Neural progenitor cell (in vitro differentiated cells): ENCODE measurements around the gene CACNA1B. TPM values are rescaled to one million over a fixed set of nuclear protein-coding genes. Genes with fewer than 3 reads are reported as not detected.

Source experiments
- DNase-seq: peaks from one replicate; pipeline ENCODE4 v3.0.0-alpha.2; 2016; ENCODE audit warnings: low spot score
- H2AFZ ChIP-seq: fragments of 200-600 bp; sonication (generic); replicated peaks from 2 replicates; pipeline ENCODE4 v1.6.1; 2016; ENCODE audit warnings: antibody characterized with exemption
- H3F3A ChIP-seq: fragments of 200-600 bp; sonication (generic); 2 replicates; pipeline ENCODE4 v1.6.1; 2016; ENCODE audit warnings: antibody characterized with exemption, low read depth
- H3K27ac ChIP-seq: fragments of 200-600 bp; sonication (generic); 2 replicates; pipeline ENCODE4 v1.5.1; 2016; ENCODE audit warnings: mild to moderate bottlenecking
- H3K27me3 ChIP-seq: fragments of 200-600 bp; sonication (generic); 2 replicates; pipeline ENCODE4 v1.6.1; 2016; ENCODE audit warnings: mild to moderate bottlenecking, moderate library complexity
- H3K36me3 ChIP-seq: fragments of 200-600 bp; sonication (generic); 2 replicates; pipeline ENCODE4 v1.5.1; 2016
- H3K4me1 ChIP-seq: fragments of 200-600 bp; sonication (generic); 2 replicates; pipeline ENCODE4 v1.6.1; 2016; ENCODE audit warnings: mixed run types
- H3K4me2 ChIP-seq: fragments of 200-600 bp; sonication (generic); 2 replicates; pipeline ENCODE4 v1.6.1; 2016
- H3K4me3 ChIP-seq: fragments of 200-600 bp; sonication (generic); 2 replicates; pipeline ENCODE4 v1.5.1; 2016
- H3K79me2 ChIP-seq: fragments of 200-600 bp; sonication (generic); 2 replicates; pipeline ENCODE4 v1.6.1; 2016; ENCODE audit warnings: low read depth
- H3K9ac ChIP-seq: fragments of 200-600 bp; sonication (generic); 2 replicates; pipeline ENCODE4 v1.6.1; 2016
- H3K9me3 ChIP-seq: fragments of 200-600 bp; sonication (generic); 2 replicates; pipeline ENCODE4 v1.5.1; 2016; ENCODE audit warnings: low read depth
- H4K20me1 ChIP-seq: fragments of 200-600 bp; sonication (generic); 2 replicates; pipeline ENCODE4 v1.6.1; 2016; ENCODE audit warnings: low read depth
- H3K27ac Mint-ChIP-seq: 3 replicates; pipeline ENCODE4 v1.8.0; 2021; ENCODE audit warnings: mixed read lengths
- H3K27me3 Mint-ChIP-seq: 2 replicates; pipeline ENCODE4 v1.8.0; 2022; ENCODE audit warnings: low read depth, mild to moderate bottlenecking, inconsistent platforms, moderate library complexity, mixed read lengths; ENCODE audit not compliant: insufficient read depth
- H3K36me3 Mint-ChIP-seq: 3 replicates; pipeline ENCODE4 v1.8.0; 2021; ENCODE audit warnings: mixed read lengths
- H3K4me1 Mint-ChIP-seq: 3 replicates; pipeline ENCODE4 v1.8.0; 2021; ENCODE audit warnings: mixed read lengths
- H3K4me3 Mint-ChIP-seq: 3 replicates; pipeline ENCODE4 v1.8.0; 2021; ENCODE audit warnings: mild to moderate bottlenecking, moderate library complexity, mixed read lengths
- H3K9me3 Mint-ChIP-seq: 3 replicates; pipeline ENCODE4 v1.8.0; 2020; ENCODE audit warnings: mixed read lengths
- CTCF ChIP-seq: fragments of 200-600 bp; sonication (generic); IDR thresholded peaks from 2 replicates; pipeline ENCODE4 v1.5.1; 2017; ENCODE audit warnings: antibody characterized with exemption, mild to moderate bottlenecking
- EZH2 ChIP-seq: fragments of 200-600 bp; sonication (generic); IDR thresholded peaks from 2 replicates; pipeline ENCODE4 v1.6.1; 2017; ENCODE audit warnings: antibody characterized with exemption, mild to moderate bottlenecking, moderate library complexity
- EZH2phosphoT487 ChIP-seq: fragments of 200-600 bp; sonication (generic); IDR thresholded peaks from 2 replicates; pipeline ENCODE4 v1.6.1; 2017; ENCODE audit warnings: antibody characterized with exemption
- total RNA-seq: library from RNA; depleted of rRNA; stranded (reverse); fragments of >200 nt; gene quantifications from 2 replicates; pipeline ENCODE4 v1.2.3, GENCODE V29; 2015; ENCODE audit warnings: low replicate concordance

Gene CACNA1B
- total RNA-seq, 1 donor from 2014 or later: 0.30 TPM

GRCh38 chr9:137913132-137913531 is 35.5 kb downstream of the CACNA1B start:
- H3K4me1 ChIP-seq: no peaks in the 10 kb centered on the region
- H2AFZ ChIP-seq: no peak overlapping the region
- H3K4me1 Mint-ChIP-seq: no peaks in the 10 kb centered on the region

GRCh38 chr9:137913771-137914767 is 36.5 kb downstream of the CACNA1B start:
- Mint-ChIP-seq H3K9me3 (no peaks in the 10 kb centered on the region), H3K36me3 (peaks cover 5% of the 10 kb centered on the region), H3K27ac (no peak overlapping the region), H3K4me1 (no peaks in the 10 kb centered on the region), H3K4me3 (no peak overlapping the region), H3K27me3 (no peaks in the 10 kb centered on the region)
- TF ChIP-seq CTCF: no peak
- no peak for TF ChIP-seq EZH2phosphoT487
- TF ChIP-seq EZH2: no peak
- Histone ChIP-seq H3K9ac (no peak overlapping the region), H3K27ac (no peak overlapping the region), H3K4me3 (no peak overlapping the region), H4K20me1 (no peaks in the 10 kb centered on the region), H3F3A (no peaks in the 10 kb centered on the region), H3K79me2 (no peaks in the 10 kb centered on the region), H2AFZ (no peak overlapping the region), H3K9me3 (no peaks in the 10 kb centered on the region), H3K4me2 (no peak overlapping the region), H3K4me1 (no peaks in the 10 kb centered on the region), H3K36me3 (no peaks in the 10 kb centered on the region), H3K27me3 (no peaks in the 10 kb centered on the region)
- no peak for DNase-seq

More at GRCh38 chr9:137913132-137913531, 35.5 kb downstream of the CACNA1B start:
- Histone ChIP-seq H4K20me1 (no peaks in the 10 kb centered on the region), H3K79me2 (no peaks in the 10 kb centered on the region), H3K36me3 (no peaks in the 10 kb centered on the region), H3K9me3 (no peaks in the 10 kb centered on the region), H3K27ac (no peak overlapping the region), H3K4me3 (no peak overlapping the region), H3K4me2 (no peak overlapping the region), H3F3A (no peaks in the 10 kb centered on the region), H3K9ac (no peak overlapping the region), H3K27me3 (no peaks in the 10 kb centered on the region)
- TF ChIP-seq CTCF (no peak), EZH2phosphoT487 (no peak), EZH2 (no peak)
- Mint-ChIP-seq H3K9me3 (no peaks in the 10 kb centered on the region), H3K27ac (no peak overlapping the region), H3K27me3 (no peaks in the 10 kb centered on the region), H3K36me3 (peaks cover 5% of the 10 kb centered on the region), H3K4me3 (no peak overlapping the region)
- no peak for DNase-seq

GRCh38 chr9:137916540-137916939 is 39.0 kb downstream of the CACNA1B start:
- Histone ChIP-seq H3K4me2 (no peak overlapping the region), H3K27me3 (no peaks in the 10 kb centered on the region), H2AFZ (no peak overlapping the region), H3K79me2 (no peaks in the 10 kb centered on the region), H3K27ac (no peak overlapping the region), H3K4me3 (no peak overlapping the region), H3F3A (no peaks in the 10 kb centered on the region), H3K4me1 (no peaks in the 10 kb centered on the region), H3K9ac (no peak overlapping the region), H3K36me3 (no peaks in the 10 kb centered on the region), H4K20me1 (no peaks in the 10 kb centered on the region), H3K9me3 (no peaks in the 10 kb centered on the region)
- no peak for TF ChIP-seq EZH2
- no peak for TF ChIP-seq CTCF
- peaks cover 5% of the 10 kb centered on the region for H3K36me3 Mint-ChIP-seq
- H3K9me3 Mint-ChIP-seq: no peaks in the 10 kb centered on the region
- H3K27ac Mint-ChIP-seq: peak overlapping the region; percentile 35
- no peak overlapping the region for H3K4me3 Mint-ChIP-seq
- H3K27me3 Mint-ChIP-seq: no peaks in the 10 kb centered on the region
- H3K4me1 Mint-ChIP-seq: peaks cover 5% of the 10 kb centered on the region
- no peak for DNase-seq
